ENCODE data around the gene CNTRL.

The CNTRL gene

GRCh38 chr9:121191235-121191634, 116.5 kb downstream of the CNTRL start:
- peak overlapping the region; percentile 66 for H3K27ac Mint-ChIP-seq
- peak overlapping the region; percentile 27 for H3K4me3 Mint-ChIP-seq
- no peaks in the 10 kb centered on the region for H3K27me3 Mint-ChIP-seq
- H3K36me3 Mint-ChIP-seq, result peaks cover 2% of the 10 kb centered on the region
- no peaks in the 10 kb centered on the region for H3K9me3 Mint-ChIP-seq (ENCODE audit: low read depth)
- H3K4me1 Mint-ChIP-seq (ENCODE audit: low read depth), result peaks cover 88% of the 10 kb centered on the region

- Mint-ChIP-seq H3K27ac (peak overlapping the region; percentile 73), H3K4me1 (ENCODE audit: low read depth) (peaks cover 90% of the 10 kb centered on the region), H3K4me3 (peak overlapping the region; percentile 44), H3K27me3 (no peaks in the 10 kb centered on the region), H3K9me3 (ENCODE audit: low read depth) (no peaks in the 10 kb centered on the region), H3K36me3 (peaks cover 2% of the 10 kb centered on the region)
Observed at GRCh38 chr9:121192518-121192917, 117.8 kb downstream of the CNTRL start.

- no peaks in the 10 kb centered on the region for H3K27me3 Mint-ChIP-seq
- peak overlapping the region; percentile 35 for H3K4me3 Mint-ChIP-seq
- H3K27ac Mint-ChIP-seq, result no peak overlapping the region
- H3K36me3 Mint-ChIP-seq, result peaks cover 2% of the 10 kb centered on the region
- peaks cover 90% of the 10 kb centered on the region for H3K4me1 Mint-ChIP-seq (ENCODE audit: low read depth)
- no peaks in the 10 kb centered on the region for H3K9me3 Mint-ChIP-seq (ENCODE audit: low read depth)
Observed at GRCh38 chr9:121192959-121193640, 118.3 kb downstream of the CNTRL start.

- peaks cover 2% of the 10 kb centered on the region for H3K36me3 Mint-ChIP-seq
- H3K4me3 Mint-ChIP-seq, result no peak overlapping the region
- H3K27me3 Mint-ChIP-seq, result no peaks in the 10 kb centered on the region
- H3K4me1 Mint-ChIP-seq (ENCODE audit: low read depth), result peaks cover 93% of the 10 kb centered on the region
- H3K9me3 Mint-ChIP-seq (ENCODE audit: low read depth), result no peaks in the 10 kb centered on the region
- peak overlapping the region; percentile 85 for H3K27ac Mint-ChIP-seq
Observed at GRCh38 chr9:121194730-121195129, 120.0 kb downstream of the CNTRL start.

GRCh38 chr9:121196389-121196788, 121.6 kb downstream of the CNTRL start:
- peaks cover 85% of the 10 kb centered on the region for H3K4me1 Mint-ChIP-seq (ENCODE audit: low read depth)
- H3K27ac Mint-ChIP-seq, result peak overlapping the region; percentile 80
- no peaks in the 10 kb centered on the region for H3K9me3 Mint-ChIP-seq (ENCODE audit: low read depth)

GRCh38 chr9:121197132-121197531, 122.4 kb downstream of the CNTRL start:
- H3K27me3 Mint-ChIP-seq, result no peaks in the 10 kb centered on the region
- no peaks in the 10 kb centered on the region for H3K9me3 Mint-ChIP-seq (ENCODE audit: low read depth)
- H3K27ac Mint-ChIP-seq, result peak overlapping the region; percentile 50
- no peaks in the 10 kb centered on the region for H3K36me3 Mint-ChIP-seq
- H3K4me3 Mint-ChIP-seq, result peak overlapping the region; percentile 93
- H3K4me1 Mint-ChIP-seq (ENCODE audit: low read depth), result peaks cover 81% of the 10 kb centered on the region

More at GRCh38 chr9:121196389-121196788, 121.6 kb downstream of the CNTRL start:
- no peaks in the 10 kb centered on the region for H3K27me3 Mint-ChIP-seq
- H3K4me3 Mint-ChIP-seq, result peak overlapping the region; percentile 57
- H3K36me3 Mint-ChIP-seq, result no peaks in the 10 kb centered on the region

- Mint-ChIP-seq H3K27ac (peak overlapping the region; percentile 56), H3K4me1 (ENCODE audit: low read depth) (peaks cover 74% of the 10 kb centered on the region), H3K9me3 (ENCODE audit: low read depth) (no peaks in the 10 kb centered on the region), H3K27me3 (no peaks in the 10 kb centered on the region), H3K36me3 (no peaks in the 10 kb centered on the region), H3K4me3 (peak overlapping the region; percentile 93)
Observed at GRCh38 chr9:121198512-121199042, 123.8 kb downstream of the CNTRL start.

- Mint-ChIP-seq H3K4me1 (ENCODE audit: low read depth) (peaks cover 64% of the 10 kb centered on the region), H3K4me3 (peak overlapping the region; percentile 93)
Observed at GRCh38 chr9:121199921-121200320, 125.2 kb downstream of the CNTRL start.

GRCh38 chr9:121200356-121200755, 125.6 kb downstream of the CNTRL start:
- peak overlapping the region; percentile 93 for H3K4me3 Mint-ChIP-seq
- H3K4me1 Mint-ChIP-seq (ENCODE audit: low read depth), result peaks cover 60% of the 10 kb centered on the region
- no peaks in the 10 kb centered on the region for H3K27me3 Mint-ChIP-seq
- no peaks in the 10 kb centered on the region for H3K9me3 Mint-ChIP-seq (ENCODE audit: low read depth)
- H3K36me3 Mint-ChIP-seq, result no peaks in the 10 kb centered on the region
- H3K27ac Mint-ChIP-seq, result peak overlapping the region; percentile 88

More at GRCh38 chr9:121199921-121200320, 125.2 kb downstream of the CNTRL start:
- H3K36me3 Mint-ChIP-seq, result no peaks in the 10 kb centered on the region
- no peaks in the 10 kb centered on the region for H3K9me3 Mint-ChIP-seq (ENCODE audit: low read depth)
- H3K27ac Mint-ChIP-seq, result peak overlapping the region; percentile 88
- no peaks in the 10 kb centered on the region for H3K27me3 Mint-ChIP-seq

- no peaks in the 10 kb centered on the region for H3K36me3 Mint-ChIP-seq
- H3K27ac Mint-ChIP-seq, result peak overlapping the region; percentile 88
- peak overlapping the region; percentile 93 for H3K4me3 Mint-ChIP-seq
- H3K9me3 Mint-ChIP-seq (ENCODE audit: low read depth), result no peaks in the 10 kb centered on the region
- H3K4me1 Mint-ChIP-seq (ENCODE audit: low read depth), result peaks cover 52% of the 10 kb centered on the region
- no peaks in the 10 kb centered on the region for H3K27me3 Mint-ChIP-seq
Observed at GRCh38 chr9:121201045-121201737, 126.4 kb downstream of the CNTRL start.

- H3K27ac Mint-ChIP-seq, result peak within 1 kb of the TSS; percentile 88
- H3K27me3 Mint-ChIP-seq, result no peaks in the 10 kb centered on the region
- H3K9me3 Mint-ChIP-seq (ENCODE audit: low read depth), result no peaks in the 10 kb centered on the region
- H3K36me3 Mint-ChIP-seq, result no peaks in the 10 kb centered on the region
- H3K4me1 Mint-ChIP-seq (ENCODE audit: low read depth), result peaks cover 51% of the 10 kb centered on the region
- peak within 1 kb of the TSS; percentile 93 for H3K4me3 Mint-ChIP-seq
Observed at GRCh38 chr9:121201738-121202533, 127.2 kb downstream of the CNTRL start, which contains the start of gene RAB14. RAB14 (minus strand) TSS chr9:121201869; CDS start chr9:121193412, 8,457 bp downstream.

- no peak overlapping the region for H3K4me3 Mint-ChIP-seq
- H3K27ac Mint-ChIP-seq, result no peak overlapping the region
- H3K27me3 Mint-ChIP-seq, result no peaks in the 10 kb centered on the region
- H3K36me3 Mint-ChIP-seq, result no peaks in the 10 kb centered on the region
- H3K9me3 Mint-ChIP-seq (ENCODE audit: low read depth), result no peaks in the 10 kb centered on the region
- peaks cover 44% of the 10 kb centered on the region for H3K4me1 Mint-ChIP-seq (ENCODE audit: low read depth)
Observed at GRCh38 chr9:121204121-121204520, 129.4 kb downstream of the CNTRL start.

GRCh38 chr9:121204611-121205010, 129.9 kb downstream of the CNTRL start:
- Mint-ChIP-seq H3K9me3 (ENCODE audit: low read depth) (no peaks in the 10 kb centered on the region), H3K27me3 (no peaks in the 10 kb centered on the region), H3K4me3 (no peak overlapping the region), H3K27ac (no peak overlapping the region), H3K4me1 (ENCODE audit: low read depth) (peaks cover 39% of the 10 kb centered on the region), H3K36me3 (no peaks in the 10 kb centered on the region)

- H3K27me3 Mint-ChIP-seq, result no peaks in the 10 kb centered on the region
- H3K9me3 Mint-ChIP-seq (ENCODE audit: low read depth), result no peaks in the 10 kb centered on the region
- no peak overlapping the region for H3K27ac Mint-ChIP-seq
- no peak overlapping the region for H3K4me3 Mint-ChIP-seq
- no peaks in the 10 kb centered on the region for H3K36me3 Mint-ChIP-seq
- peaks cover 31% of the 10 kb centered on the region for H3K4me1 Mint-ChIP-seq (ENCODE audit: low read depth)
Observed at GRCh38 chr9:121206516-121207370, 132.0 kb downstream of the CNTRL start.
